ENCODE results near the gene EXD2. TPM values are rescaled to one million over a fixed set of nuclear protein-coding genes. Genes with fewer than 3 reads are reported as not detected.
"Not testable (repeated sequence)": the region's sequence is repeated elsewhere in the genome, so short reads cannot be mapped to it uniquely, and the experiment has no call there.

The EXD2 gene
- total and polyA plus RNA-seq, 11 donors = 7.2 to 20.9 (median 16.1) TPM

DNA sequence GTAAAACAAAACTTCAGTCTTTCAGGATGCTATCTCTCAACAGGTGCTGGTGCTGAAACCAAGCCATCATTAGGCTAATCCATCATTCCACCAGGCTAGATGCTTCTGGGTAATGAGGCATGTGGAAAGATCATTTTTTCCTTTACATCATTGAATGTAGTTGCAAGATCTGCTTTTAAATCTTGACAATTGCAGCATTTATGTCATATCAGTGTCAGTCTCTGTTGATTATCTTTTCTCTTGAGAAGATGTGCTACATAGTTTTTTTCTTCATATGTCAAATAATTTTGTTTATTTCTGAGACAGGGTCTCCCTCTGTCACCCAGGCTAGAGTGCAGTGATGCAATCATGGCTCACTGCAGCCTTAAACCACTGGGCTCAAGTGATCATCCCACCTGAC lies 16.2 kb upstream of the EXD2 start:
- Histone ChIP-seq H3K4me3 (no peak overlapping the region), H3K4me1 (no peaks in the 10 kb centered on the region), H3K27me3 (no peaks in the 10 kb centered on the region), H3K36me3 (no peaks in the 10 kb centered on the region), H3K27ac (no peak overlapping the region), H3K9me3 (no peaks in the 10 kb centered on the region)
- DNase-seq (no peak), ATAC-seq (no peak)
- intact Hi-C loops (cut with DNase I) = no loop called here
- TF ChIP-seq POLR2A (IDR thresholded peaks at IDR 0.05) = no peak
- no peak for TF ChIP-seq CTCF (IDR thresholded peaks at IDR 0.05)

- H3K27me3 ChIP-seq = no peaks in the 10 kb centered on the region
- DNase-seq = no peak
- H3K9me3 ChIP-seq = no peaks in the 10 kb centered on the region
- no peaks in the 10 kb centered on the region for H3K4me1 ChIP-seq
- TF ChIP-seq CTCF (IDR thresholded peaks at IDR 0.05) = no peak
- TF ChIP-seq POLR2A (IDR thresholded peaks at IDR 0.05) = no peak
- intact Hi-C loops (cut with DNase I) = no loop called here
- no peak overlapping the region for H3K27ac ChIP-seq
- ATAC-seq = no peak
- H3K36me3 ChIP-seq = no peaks in the 10 kb centered on the region
- no peak overlapping the region for H3K4me3 ChIP-seq
These were observed 9.8 kb upstream of the EXD2 start for GRCh38 chr14:69181491-69181890.

DNA sequence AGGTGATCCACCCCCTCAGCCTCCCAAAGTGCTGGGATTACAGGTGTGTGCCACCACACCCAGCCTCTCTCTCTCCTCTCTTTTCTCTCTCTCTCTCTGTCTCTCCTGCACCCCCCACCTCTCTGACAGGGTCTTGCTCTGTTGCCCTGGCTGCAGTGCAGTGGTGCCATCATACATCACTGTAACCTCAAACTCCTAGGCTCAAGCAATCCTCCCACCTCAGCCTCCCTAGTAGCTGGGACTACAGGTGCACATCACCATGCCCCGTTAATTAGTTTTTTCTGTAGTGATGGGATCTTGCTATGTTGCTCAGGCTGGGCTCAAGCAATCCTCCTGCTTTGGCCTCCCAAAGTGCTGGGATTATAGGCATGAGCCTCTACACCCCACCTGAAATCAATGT lies 8.7 kb upstream of the EXD2 start:
- H3K4me3 ChIP-seq; H3K27me3 ChIP-seq; H3K36me3 ChIP-seq; DNase-seq; H3K9me3 ChIP-seq; H3K4me1 ChIP-seq; ATAC-seq; intact Hi-C loops (cut with DNase I); H3K27ac ChIP-seq: not testable (repeated sequence)
- WGBS, 4 donors = 87 to 98% (median 95%) methylated on average over 1 of the region's 1 CpG

DNA sequence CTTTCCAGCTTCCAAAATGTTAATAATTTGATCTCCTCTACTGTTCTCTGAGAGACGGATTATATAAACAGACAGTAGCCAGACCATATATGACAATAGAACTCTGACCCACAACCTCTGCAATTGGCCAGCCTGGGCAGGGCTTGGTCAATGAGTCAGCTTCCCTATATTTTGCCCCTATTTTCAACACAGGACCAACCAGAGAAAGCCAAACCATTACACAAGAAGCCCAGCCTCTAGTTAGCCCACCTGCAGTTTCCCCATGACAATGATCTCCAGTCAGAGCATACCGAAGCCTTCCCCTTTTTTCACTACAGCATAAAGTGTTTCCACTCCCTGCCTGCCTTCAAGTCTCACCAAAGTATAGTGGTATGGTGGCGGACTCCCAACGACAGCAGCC lies 7.6 kb upstream of the EXD2 start:
- WGBS, 4 donors = 67 to 76% (median 72%) methylated on average over 4 of the region's 4 CpGs
- no peaks in the 10 kb centered on the region for H3K4me1 ChIP-seq
- H3K36me3 ChIP-seq = no peaks in the 10 kb centered on the region
- TF ChIP-seq CTCF (IDR thresholded peaks at IDR 0.05) = no peak
- no peak for TF ChIP-seq POLR2A (IDR thresholded peaks at IDR 0.05)
- no peaks in the 10 kb centered on the region for H3K27me3 ChIP-seq
- intact Hi-C loops (cut with DNase I) = no loop called here
- ATAC-seq (no peak), DNase-seq (no peak)
- no peak overlapping the region for H3K27ac ChIP-seq
- H3K4me3 ChIP-seq = no peak overlapping the region
- H3K9me3 ChIP-seq = no peaks in the 10 kb centered on the region

- intact Hi-C loops (cut with DNase I) = loop anchor here in 5 of 10 donors (2.0 to 5.0 kb wide), 2 partner anchors 37 to 38 kb away; partner anchors contain the start of gene DCAF5 (in 5 of the 5)
- no peak for TF ChIP-seq POLR2A (IDR thresholded peaks at IDR 0.05)
- no peak for TF ChIP-seq CTCF (IDR thresholded peaks at IDR 0.05)
- H3K4me3 ChIP-seq = no peak overlapping the region
- ATAC-seq (no peak), DNase-seq (no peak)
- no peaks in the 10 kb centered on the region for H3K27me3 ChIP-seq
- H3K4me1 ChIP-seq = peaks cover 0 to 12% (median 6%) of the 10 kb centered on the region in 12 donors
- 91 to 100% (median 93%) methylated on average over 2 of the region's 2 CpGs for whole genome bisulfite sequencing, 4 donors
- H3K9me3 ChIP-seq = no peaks in the 10 kb centered on the region
- no peak overlapping the region for H3K27ac ChIP-seq
- H3K36me3 ChIP-seq = no peaks in the 10 kb centered on the region
These were observed 1.1 kb upstream of the EXD2 start for GRCh38 chr14:69190191-69190590.
